Measurements from ENCODE around the gene ZFP28. TPM values are rescaled to one million over a fixed set of nuclear protein-coding genes. Genes with fewer than 3 reads are reported as not detected.

The ZFP28 gene
- total RNA-seq: 5.3 and 6.0 TPM in 2 replicates

DNA sequence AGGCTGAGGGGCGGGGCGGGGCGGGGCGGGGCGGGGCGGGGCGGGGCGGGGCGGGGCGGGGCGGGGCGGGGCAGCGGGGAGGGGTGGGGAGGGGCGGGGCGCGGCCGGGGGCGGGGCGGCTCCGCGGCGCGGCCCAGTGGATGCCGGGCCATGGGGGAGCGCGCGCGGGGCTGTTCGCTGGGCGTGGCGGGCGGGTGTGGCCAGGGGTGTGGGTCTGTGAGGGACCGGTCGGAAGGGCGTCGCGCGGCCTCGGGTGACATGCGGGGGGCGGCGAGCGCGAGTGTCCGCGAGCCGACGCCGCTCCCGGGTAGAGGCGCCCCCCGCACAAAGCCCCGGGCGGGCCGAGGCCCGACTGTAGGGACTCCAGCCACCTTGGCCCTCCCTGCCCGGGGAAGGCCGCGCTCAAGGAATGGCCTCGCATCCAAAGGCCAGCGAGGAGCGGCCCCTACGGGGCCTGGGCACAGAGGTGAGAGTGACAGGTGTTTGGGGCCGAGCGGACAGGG is at the start of gene ZFP28:
Gene ZFP28, plus strand, starts transcription at position 188 of the 503 bp plus-strand sequence. Its CDS starts 71 bp downstream, at position 259.

DNA sequence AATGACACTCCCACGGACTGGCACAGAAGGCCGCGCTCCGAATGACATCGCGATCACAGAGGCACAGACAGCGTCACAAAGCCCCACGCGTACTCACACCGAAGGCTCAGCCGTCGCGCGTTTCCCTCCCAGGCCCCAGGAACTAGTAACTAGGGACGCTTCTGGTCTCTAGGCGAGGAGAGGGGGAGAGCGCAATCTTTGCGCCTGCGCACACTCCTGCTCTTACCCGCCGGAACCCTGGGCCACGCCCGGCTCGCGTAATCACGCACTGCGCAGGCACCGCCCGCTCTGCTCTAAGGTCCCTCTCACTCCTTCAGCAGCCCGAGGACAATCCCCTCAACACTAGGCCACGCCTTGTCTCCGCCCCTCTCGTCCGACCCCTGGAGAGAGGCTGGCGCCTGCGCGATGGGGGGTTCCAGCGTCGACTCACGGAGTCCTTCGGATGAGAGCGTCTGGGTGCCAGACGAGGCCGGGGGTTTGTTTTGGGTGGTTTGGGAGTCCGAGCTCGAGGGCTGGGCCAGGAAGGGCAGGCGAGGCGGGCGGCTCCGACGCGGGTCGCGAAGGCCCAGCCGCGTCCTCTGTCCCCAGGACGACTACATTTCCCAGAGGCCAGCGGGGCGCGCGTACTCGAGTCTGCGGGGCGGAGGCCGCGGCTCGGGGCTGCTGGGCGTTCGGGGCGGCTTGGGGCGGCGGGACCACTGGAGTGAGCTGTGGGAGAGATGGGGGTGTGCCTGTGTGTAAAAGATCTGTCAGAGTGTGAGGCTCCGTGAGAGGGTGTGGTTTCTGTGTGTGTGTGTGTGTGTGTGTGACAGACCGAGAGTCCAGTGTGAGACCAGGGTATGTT is 31.1 kb upstream of the ZFP28 start, which contains the start of gene ZNF471:
Gene ZNF471, plus strand, starts transcription at position 410 of the 844 bp plus-strand sequence. CDS start 3,717 bp downstream, outside the sequence.

DNA sequence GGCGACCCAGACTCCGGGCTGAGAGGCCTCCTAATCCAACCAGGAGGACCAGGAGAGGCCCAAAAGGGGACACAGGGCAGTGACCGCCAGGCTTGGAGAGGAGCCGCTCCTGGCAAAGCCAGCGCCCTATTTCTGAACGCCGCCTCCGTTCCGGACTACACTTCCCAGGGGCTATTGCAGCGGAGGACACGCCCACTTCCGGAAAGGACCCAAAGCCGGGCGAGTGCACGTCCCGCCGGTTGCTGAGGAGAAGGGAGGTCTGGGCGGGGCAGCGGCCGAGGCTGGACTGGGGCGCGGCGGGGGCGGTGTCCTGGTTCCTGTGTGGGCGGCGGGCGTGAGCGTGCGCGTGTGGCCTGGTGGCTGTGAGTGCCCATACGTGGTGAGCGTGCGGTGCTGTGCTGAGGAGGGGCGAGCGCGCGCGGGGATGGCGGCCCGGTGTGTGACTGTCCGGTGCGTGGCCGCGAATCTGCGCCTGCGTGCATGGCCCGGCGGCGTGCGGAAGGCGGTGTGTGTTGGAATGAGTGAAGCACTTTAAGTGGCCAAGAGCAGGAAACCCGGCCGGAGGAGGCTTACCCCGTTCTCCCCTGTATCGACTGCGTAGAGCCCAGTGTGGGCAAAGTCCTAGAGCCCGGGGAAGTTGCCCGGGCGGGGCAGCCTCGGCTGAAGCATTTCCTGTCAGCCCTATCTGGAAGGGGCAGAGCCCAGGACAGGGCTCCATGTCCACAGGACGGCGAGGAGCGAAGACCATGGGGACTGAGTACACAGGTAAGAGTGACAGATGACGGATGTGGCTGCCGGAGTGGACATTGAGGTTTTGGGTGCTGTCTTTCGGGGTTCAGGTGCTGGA is 28.7 kb downstream of the ZFP28 start, which contains the start of gene ZNF470:
Gene ZNF470, plus strand, starts transcription at position 195 of the 847 bp plus-strand sequence. CDS start 2,844 bp downstream, outside the sequence.

DNA sequence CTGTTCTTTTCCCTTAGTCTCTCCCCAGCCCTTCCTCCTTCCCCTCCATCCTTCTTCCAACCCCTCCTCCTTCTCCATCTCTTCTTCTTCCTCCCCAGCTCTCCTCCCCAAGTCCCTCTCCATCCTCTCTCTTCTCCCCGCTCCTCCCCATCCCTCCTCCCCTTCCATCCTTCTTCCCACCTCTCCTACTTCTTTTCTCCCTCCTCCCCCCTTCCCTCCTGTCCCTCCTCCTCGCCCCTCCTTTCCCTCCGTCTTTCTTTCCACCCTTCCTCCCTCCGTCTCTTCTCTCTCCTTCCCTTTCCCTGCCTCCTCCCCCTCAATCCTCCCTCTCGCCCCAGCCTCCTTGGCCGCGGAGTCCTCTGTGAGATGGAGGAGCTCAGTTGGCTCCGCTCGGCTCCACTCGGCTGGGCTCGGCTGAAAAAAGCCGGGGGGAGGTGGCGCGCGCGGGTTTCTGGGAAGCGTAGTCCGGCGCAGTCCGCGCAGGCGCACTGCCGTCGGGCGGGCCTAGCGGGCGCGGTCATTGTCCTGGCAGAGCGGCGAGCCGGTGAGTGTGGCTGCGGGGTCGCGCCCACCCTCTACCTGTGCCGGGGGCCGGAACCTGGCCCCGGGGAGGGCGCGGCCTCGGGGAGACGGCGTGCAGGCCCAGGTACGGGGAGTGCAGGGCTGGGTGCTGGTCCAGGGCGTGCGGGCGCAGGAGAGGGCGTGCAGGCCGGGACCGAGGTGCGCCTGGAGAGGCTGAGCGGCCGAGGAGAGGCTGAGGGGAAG is 56.2 kb downstream of the ZFP28 start, which contains the start of gene ZNF71:
Gene ZNF71, plus strand, starts transcription at position 520 of the 765 bp plus-strand sequence. CDS start 6,257 bp downstream, outside the sequence.

Other genes starting within 250 kb of the ZFP28 start
- 6.8 and 10.6 TPM in 2 replicates for gene ZSCAN5A, start 224.1 kb upstream of the ZFP28 start, total RNA-seq
- 2.7 and 3.1 TPM in 2 replicates for gene ZNF582, start 145.4 kb upstream of the ZFP28 start, total RNA-seq
- gene ZNF583, start 134.6 kb upstream of the ZFP28 start, total RNA-seq: 4.2 and 4.4 TPM in 2 replicates
- 5.4 and 6.8 TPM in 2 replicates for gene ZNF667, start 61.6 kb upstream of the ZFP28 start, total RNA-seq
- gene ZNF471, start 31.1 kb upstream of the ZFP28 start, total RNA-seq: 4.9 and 5.8 TPM in 2 replicates
- gene ZNF470, start 28.5 kb downstream of the ZFP28 start, total RNA-seq: 5.8 and 6.1 TPM in 2 replicates
- gene ZNF71, start 56.4 kb downstream of the ZFP28 start, total RNA-seq: 5.7 and 9.2 TPM in 2 replicates
- 0.32 TPM in 1 of 2 replicates, not detected in the other for gene SMIM17, start 104.2 kb downstream of the ZFP28 start, total RNA-seq
- gene ZNF835, start 132.8 kb downstream of the ZFP28 start, total RNA-seq: 0.09 TPM in 1 of 2 replicates, not detected in the other